ENCODE measurements around the gene CLCNKB.
A peak's percentile ranks its signal among the peaks of the same experiment; 100 is the strongest.
"Not testable (repeated sequence)": the region's sequence is repeated elsewhere in the genome, so short reads cannot be mapped to it uniquely, and the experiment has no call there.

Gene CLCNKB

GRCh38 chr1:16043521-16043920 is at the start of gene CLCNKB:
CLCNKB (plus strand) TSS chr1:16043782; CDS start chr1:16044493, 711 bp downstream.
- DNase-seq: no peak

GRCh38 chr1:15994081-15994480 is 49.5 kb upstream of the CLCNKB start:
- DNase-seq: no peak

GRCh38 chr1:15994590-15995351 is 48.8 kb upstream of the CLCNKB start:
- DNase-seq: peak; percentile 45

GRCh38 chr1:15997076-15997585 is 46.5 kb upstream of the CLCNKB start:
- no peak for DNase-seq

GRCh38 chr1:15997637-15998280 is 45.8 kb upstream of the CLCNKB start:
- no peak for DNase-seq

- DNase-seq: no peak
Observed at GRCh38 chr1:15998929-15999328, 44.7 kb upstream of the CLCNKB start.

- DNase-seq: not testable (repeated sequence)
Observed at GRCh38 chr1:16001274-16001673, 42.3 kb upstream of the CLCNKB start.

GRCh38 chr1:16005597-16005996 is 38.0 kb upstream of the CLCNKB start:
- no peak for DNase-seq

- no peak for DNase-seq
Observed at GRCh38 chr1:16006010-16006409, 37.6 kb upstream of the CLCNKB start.

GRCh38 chr1:16006552-16007485 is 36.8 kb upstream of the CLCNKB start:
- peak; percentile 21 for DNase-seq

- no peak for DNase-seq
Observed at GRCh38 chr1:16007671-16008341, 35.8 kb upstream of the CLCNKB start.

GRCh38 chr1:16009030-16009460 is 34.5 kb upstream of the CLCNKB start:
- DNase-seq: peak; percentile 67

GRCh38 chr1:16009678-16010077 is 33.9 kb upstream of the CLCNKB start:
- no peak for DNase-seq

- DNase-seq: no peak
Observed at GRCh38 chr1:16010837-16011236, 32.7 kb upstream of the CLCNKB start.

- DNase-seq: no peak
Observed at GRCh38 chr1:16011936-16012589, 31.5 kb upstream of the CLCNKB start.

- peak; percentile 84 for DNase-seq
Observed at GRCh38 chr1:16012590-16013219, 30.9 kb upstream of the CLCNKB start.

- DNase-seq: peak; percentile 82
Observed at GRCh38 chr1:16013220-16013907, 30.2 kb upstream of the CLCNKB start.

- no peak for DNase-seq
Observed at GRCh38 chr1:16013908-16014258, 29.7 kb upstream of the CLCNKB start.

GRCh38 chr1:16014509-16015482 is 28.8 kb upstream of the CLCNKB start:
- peak; percentile 47 for DNase-seq

- no peak for DNase-seq
Observed at GRCh38 chr1:16015491-16015890, 28.1 kb upstream of the CLCNKB start.

Measured in fibroblast of skin of right quadriceps (primary cell).